Measurements from ENCODE around the gene SV2A.
"Not testable (repeated sequence)": the region's sequence is repeated elsewhere in the genome, so short reads cannot be mapped to it uniquely, and the experiment has no call there.

SV2A gene

GRCh38 chr1:149860684-149861496, 56.8 kb downstream of the SV2A start:
- not testable (repeated sequence) for H3K27me3 ChIP-seq (replicated peaks; ENCODE audit: control insufficient read depth, insufficient read depth, low read length); H3K4me3 ChIP-seq (replicated peaks; ENCODE audit: low read depth, low read length); DNase-seq (ENCODE audit: extremely low read depth, insufficient read length); H3K36me3 ChIP-seq (ENCODE audit: control insufficient read depth, insufficient read depth, low read length)

DNA sequence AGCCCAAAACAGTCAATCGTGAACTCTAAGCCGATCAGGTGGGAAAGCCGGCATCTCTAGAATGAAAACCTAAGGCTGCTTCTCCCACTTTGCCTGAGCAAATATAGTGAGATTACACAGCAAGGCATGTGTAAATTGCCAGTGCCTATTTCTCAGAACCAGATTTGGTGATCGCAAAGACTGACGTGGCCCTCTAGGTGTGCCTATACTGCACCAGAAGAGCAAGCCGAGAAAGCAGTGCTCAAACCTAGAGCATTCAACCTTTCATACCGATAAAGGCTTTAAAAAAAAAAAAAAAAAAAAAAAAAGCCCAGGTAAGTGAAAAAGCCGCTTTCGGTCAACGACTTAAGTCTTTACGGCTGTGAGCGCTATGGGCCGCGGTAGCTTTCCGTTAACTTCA, 57.4 kb downstream of the SV2A start:
- DNase-seq (ENCODE audit: extremely low read depth, insufficient read length); H3K27me3 ChIP-seq (replicated peaks; ENCODE audit: control insufficient read depth, insufficient read depth, low read length); H3K36me3 ChIP-seq (ENCODE audit: control insufficient read depth, insufficient read depth, low read length); H3K4me3 ChIP-seq (replicated peaks; ENCODE audit: low read depth, low read length): not testable (repeated sequence)

All from GM06990 (cell line).